ENCODE data around the gene ANKRD28.

- no peak for TF ChIP-seq POLR2A (IDR thresholded peaks at IDR 0.05)
- TF ChIP-seq, protein P1, sequence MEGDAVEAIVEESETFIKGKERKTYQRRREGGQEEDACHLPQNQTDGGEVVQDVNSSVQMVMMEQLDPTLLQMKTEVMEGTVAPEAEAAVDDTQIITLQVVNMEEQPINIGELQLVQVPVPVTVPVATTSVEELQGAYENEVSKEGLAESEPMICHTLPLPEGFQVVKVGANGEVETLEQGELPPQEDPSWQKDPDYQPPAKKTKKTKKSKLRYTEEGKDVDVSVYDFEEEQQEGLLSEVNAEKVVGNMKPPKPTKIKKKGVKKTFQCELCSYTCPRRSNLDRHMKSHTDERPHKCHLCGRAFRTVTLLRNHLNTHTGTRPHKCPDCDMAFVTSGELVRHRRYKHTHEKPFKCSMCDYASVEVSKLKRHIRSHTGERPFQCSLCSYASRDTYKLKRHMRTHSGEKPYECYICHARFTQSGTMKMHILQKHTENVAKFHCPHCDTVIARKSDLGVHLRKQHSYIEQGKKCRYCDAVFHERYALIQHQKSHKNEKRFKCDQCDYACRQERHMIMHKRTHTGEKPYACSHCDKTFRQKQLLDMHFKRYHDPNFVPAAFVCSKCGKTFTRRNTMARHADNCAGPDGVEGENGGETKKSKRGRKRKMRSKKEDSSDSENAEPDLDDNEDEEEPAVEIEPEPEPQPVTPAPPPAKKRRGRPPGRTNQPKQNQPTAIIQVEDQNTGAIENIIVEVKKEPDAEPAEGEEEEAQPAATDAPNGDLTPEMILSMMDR (IDR thresholded peaks at IDR 0.05) = no peak
- TF ChIP-seq POLR2AphosphoS5 (IDR thresholded peaks at IDR 0.05) = no peak
These were observed 84.4 kb downstream of the ANKRD28 start for GRCh38 chr3:15713364-15713763.

All from prostate gland (tissue), 2 donors.